ENCODE results near the gene CRYBA2. TPM values are rescaled to one million over a fixed set of nuclear protein-coding genes. Genes with fewer than 3 reads are reported as not detected.
A peak's percentile ranks its signal among the peaks of the same experiment; 100 is the strongest.

CRYBA2 gene, protein sequence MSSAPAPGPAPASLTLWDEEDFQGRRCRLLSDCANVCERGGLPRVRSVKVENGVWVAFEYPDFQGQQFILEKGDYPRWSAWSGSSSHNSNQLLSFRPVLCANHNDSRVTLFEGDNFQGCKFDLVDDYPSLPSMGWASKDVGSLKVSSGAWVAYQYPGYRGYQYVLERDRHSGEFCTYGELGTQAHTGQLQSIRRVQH
- not detected for total RNA-seq

DNA sequence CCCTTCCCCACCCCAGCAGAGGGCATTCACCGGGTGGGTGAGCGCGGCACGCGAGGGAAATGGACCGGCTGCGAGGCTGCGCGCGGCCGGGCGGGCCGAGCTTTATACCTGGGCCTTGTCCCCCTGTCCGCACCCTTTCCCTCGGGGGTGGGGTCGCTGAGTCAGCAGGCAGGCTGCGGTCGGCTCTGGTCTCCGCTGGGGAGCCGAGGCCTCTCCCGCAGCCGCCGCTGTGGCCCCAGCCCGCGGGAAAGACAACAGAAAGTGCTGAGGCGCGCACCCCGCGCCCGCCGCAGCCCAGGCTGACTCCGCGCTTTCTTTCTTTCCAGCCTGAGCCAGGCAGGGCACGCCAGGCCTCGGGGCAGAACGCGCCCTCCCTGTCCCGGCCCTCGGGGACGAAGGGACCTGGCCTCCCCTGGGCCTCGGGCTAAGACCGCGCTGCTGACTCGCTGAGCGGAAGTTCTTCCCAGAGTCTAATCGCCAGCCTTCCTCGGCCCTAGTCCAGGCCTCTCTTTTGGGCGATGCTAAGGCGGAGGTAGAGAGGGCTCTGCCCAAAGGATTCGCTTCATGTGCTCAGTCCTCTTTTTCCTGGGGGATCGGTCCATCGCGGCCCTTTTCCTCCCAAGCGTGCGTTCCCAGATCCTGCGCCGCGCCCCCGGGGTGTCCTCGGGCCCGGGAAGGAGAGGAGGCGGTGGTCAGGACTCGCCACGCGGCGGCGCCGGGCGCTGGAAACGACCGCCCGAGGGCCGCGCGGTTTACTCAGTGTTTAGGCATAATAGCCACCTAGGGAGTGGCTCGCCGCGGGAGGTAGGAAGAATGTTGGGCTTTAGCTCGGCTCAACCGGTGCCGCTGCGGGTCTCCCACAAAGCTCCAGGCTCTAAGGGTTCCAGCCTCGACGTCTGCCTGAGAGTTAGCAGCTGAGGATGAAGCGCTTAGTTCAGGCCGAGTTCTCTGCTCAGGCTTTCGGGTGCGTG is at the start of gene CRYBA2:
CRYBA2 (minus strand) TSS at position 78 of the 971 bp plus-strand sequence. CDS start 246 bp downstream, outside the sequence.
- H3K4me1 Mint-ChIP-seq (ENCODE audit: low read depth): peaks cover 14% of the 10 kb centered on the region
- H3K36me3 Mint-ChIP-seq (ENCODE audit: low read depth): no peaks in the 10 kb centered on the region
- H3K27me3 Mint-ChIP-seq (ENCODE audit: low read depth): peaks cover 83% of the 10 kb centered on the region
- no peaks in the 10 kb centered on the region for H3K9me3 Mint-ChIP-seq
- H3K27ac Mint-ChIP-seq: no peak within 1 kb of the TSS
- CTCF ChIA-PET: interaction anchor here (1.0 to 5.8 kb wide), 8 partner anchors 11 to 117 kb away, joined by 3 to 63 read pairs (median 12); no protein-coding TSS in a partner anchor
- DNase-seq: peak; percentile 25
- no peak within 1 kb of the TSS for H3K4me3 Mint-ChIP-seq
- intact Hi-C loops (cut with micrococcal nuclease): loop anchor here (1.0 kb wide), 1 partner anchor 13 kb away; no protein-coding TSS in a partner anchor

- DNase-seq: no peak
- Mint-ChIP-seq H3K4me3 (no peak overlapping the region), H3K4me1 (ENCODE audit: low read depth) (peaks cover 8% of the 10 kb centered on the region), H3K27ac (no peak overlapping the region), H3K9me3 (no peaks in the 10 kb centered on the region), H3K27me3 (ENCODE audit: low read depth) (peaks cover 40% of the 10 kb centered on the region), H3K36me3 (ENCODE audit: low read depth) (no peaks in the 10 kb centered on the region)
- CTCF ChIA-PET: interaction anchor here (0.7 to 3.5 kb wide), 5 partner anchors 13 to 112 kb away, joined by 3 to 19 read pairs (median 7); no protein-coding TSS in a partner anchor
- intact Hi-C loops (cut with micrococcal nuclease): no loop called here
Observed at GRCh38 chr2:219042750-219043149, 49.5 kb upstream of the CRYBA2 start.

DNA sequence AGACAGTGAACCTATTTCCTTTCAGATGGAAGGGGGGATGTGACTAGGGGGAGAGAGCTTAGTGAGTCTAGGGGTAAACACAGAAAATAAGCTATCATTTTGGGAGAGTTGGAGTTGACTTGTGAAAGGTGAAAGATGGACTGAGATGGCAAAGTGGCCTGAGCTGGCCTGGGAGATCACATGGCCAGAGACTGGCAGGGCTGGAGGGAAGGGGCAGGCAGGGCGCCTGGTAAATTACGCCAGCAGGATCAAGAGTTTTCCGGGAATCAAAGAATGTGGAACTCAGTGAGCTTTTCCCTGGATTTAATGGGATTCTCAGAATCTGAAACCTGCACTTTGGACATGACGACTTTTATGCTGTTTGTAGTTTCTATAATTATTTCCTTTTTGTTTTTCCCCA is 48.9 kb upstream of the CRYBA2 start:
- Mint-ChIP-seq H3K27me3 (ENCODE audit: low read depth) (peaks cover 38% of the 10 kb centered on the region), H3K4me3 (no peak overlapping the region), H3K27ac (no peak overlapping the region), H3K9me3 (no peaks in the 10 kb centered on the region), H3K4me1 (ENCODE audit: low read depth) (peaks cover 8% of the 10 kb centered on the region), H3K36me3 (ENCODE audit: low read depth) (no peaks in the 10 kb centered on the region)
- DNase-seq: no peak
- CTCF ChIA-PET: interaction anchor here (0.5 to 3.5 kb wide), 7 partner anchors 12 to 113 kb away, joined by 3 to 19 read pairs (median 5); no protein-coding TSS in a partner anchor
- intact Hi-C loops (cut with micrococcal nuclease): no loop called here

- no peaks in the 10 kb centered on the region for H3K36me3 Mint-ChIP-seq (ENCODE audit: low read depth)
- peak within 1 kb of the TSS; percentile 19 for H3K27ac Mint-ChIP-seq
- intact Hi-C loops (cut with micrococcal nuclease): no loop called here
- DNase-seq: peak; percentile 65
- H3K4me1 Mint-ChIP-seq (ENCODE audit: low read depth): peaks cover 8% of the 10 kb centered on the region
- CTCF ChIA-PET: interaction anchor here (0.6 to 3.5 kb wide), 6 partner anchors 11 to 166 kb away, joined by 3 to 19 read pairs (median 3); partner anchors contain the start of gene ZFAND2B
- H3K27me3 Mint-ChIP-seq (ENCODE audit: low read depth): peaks cover 34% of the 10 kb centered on the region
- H3K4me3 Mint-ChIP-seq: peak within 1 kb of the TSS; percentile 67
- no peaks in the 10 kb centered on the region for H3K9me3 Mint-ChIP-seq
Observed at GRCh38 chr2:219041252-219041651, 48.0 kb upstream of the CRYBA2 start, which contains the start of gene CFAP65. Gene CFAP65 (minus strand): TSS chr2:219041516. CDS start chr2:219039048, 2,468 bp downstream.

GRCh38 chr2:219038600-219038999 is 45.4 kb upstream of the CRYBA2 start:
- H3K27me3 Mint-ChIP-seq (ENCODE audit: low read depth): peaks cover 31% of the 10 kb centered on the region
- H3K9me3 Mint-ChIP-seq: no peaks in the 10 kb centered on the region
- intact Hi-C loops (cut with micrococcal nuclease): no loop called here
- CTCF ChIA-PET: interaction anchor here (1.4 to 2.5 kb wide), 3 partner anchors 9 to 81 kb away, joined by 4 to 6 read pairs (median 6); no protein-coding TSS in a partner anchor
- peaks cover 8% of the 10 kb centered on the region for H3K4me1 Mint-ChIP-seq (ENCODE audit: low read depth)
- DNase-seq: no peak
- H3K36me3 Mint-ChIP-seq (ENCODE audit: low read depth): no peaks in the 10 kb centered on the region
- no peak overlapping the region for H3K27ac Mint-ChIP-seq
- no peak overlapping the region for H3K4me3 Mint-ChIP-seq

GRCh38 chr2:219037783-219038499 is 44.7 kb upstream of the CRYBA2 start:
- peaks cover 36% of the 10 kb centered on the region for H3K27me3 Mint-ChIP-seq (ENCODE audit: low read depth)

DNA sequence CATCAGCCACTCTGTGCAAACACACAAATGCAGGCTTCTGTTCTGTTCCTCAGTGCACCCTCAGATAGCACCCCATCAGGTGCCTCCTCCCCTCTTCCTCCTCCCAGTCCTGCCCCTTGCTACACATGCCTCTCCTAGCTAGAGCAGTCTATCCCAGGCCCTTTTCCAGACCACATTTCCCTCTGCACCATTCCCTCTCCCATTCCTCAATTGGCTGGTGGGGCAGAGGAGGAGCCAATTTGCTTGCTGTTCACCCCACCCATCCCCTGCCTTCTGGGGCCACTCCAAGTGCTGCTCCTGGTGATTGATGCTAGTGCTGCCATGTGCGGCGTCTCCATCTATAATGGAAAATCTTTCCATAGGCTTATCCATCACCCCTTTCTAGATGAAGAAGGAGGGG is 42.7 kb upstream of the CRYBA2 start:
- Mint-ChIP-seq H3K9me3 (no peaks in the 10 kb centered on the region), H3K4me3 (no peak overlapping the region), H3K27ac (no peak overlapping the region), H3K27me3 (ENCODE audit: low read depth) (peaks cover 30% of the 10 kb centered on the region), H3K4me1 (ENCODE audit: low read depth) (peaks cover under 1% of the 10 kb centered on the region), H3K36me3 (ENCODE audit: low read depth) (no peaks in the 10 kb centered on the region)
- no peak for DNase-seq
- CTCF ChIA-PET: interaction anchor here (1.0 kb wide), 1 partner anchor 68 kb away, joined by 3 read pairs; no protein-coding TSS in a partner anchor
- intact Hi-C loops (cut with micrococcal nuclease): no loop called here

More at GRCh38 chr2:219037783-219038499, 44.7 kb upstream of the CRYBA2 start:
- Mint-ChIP-seq H3K9me3 (no peaks in the 10 kb centered on the region), H3K36me3 (ENCODE audit: low read depth) (no peaks in the 10 kb centered on the region), H3K4me1 (ENCODE audit: low read depth) (peaks cover 8% of the 10 kb centered on the region), H3K27ac (no peak overlapping the region), H3K4me3 (no peak overlapping the region)
- CTCF ChIA-PET: interaction anchor here (1.1 to 2.5 kb wide), 4 partner anchors 8 to 81 kb away, joined by 3 to 6 read pairs (median 5); no protein-coding TSS in a partner anchor
- no peak for DNase-seq
- intact Hi-C loops (cut with micrococcal nuclease): no loop called here

DNA sequence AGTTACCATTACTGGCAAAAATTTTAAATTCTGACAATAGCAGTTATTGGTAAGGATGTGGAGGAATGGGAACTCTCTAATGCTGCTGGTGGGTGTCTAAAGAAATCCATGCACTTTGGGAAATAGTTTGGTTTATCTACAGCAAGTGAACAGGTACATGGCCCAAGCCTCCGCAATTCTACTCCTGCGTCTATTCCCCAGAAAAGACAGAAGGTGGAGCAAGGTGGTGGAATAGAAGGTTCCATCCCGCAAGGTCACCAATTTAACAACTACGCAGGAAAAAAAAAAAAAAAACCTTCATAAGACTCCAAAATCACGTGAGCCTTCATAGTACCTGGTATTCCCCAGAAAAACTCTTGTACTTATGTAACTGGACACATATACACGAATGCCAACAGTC is 41.6 kb upstream of the CRYBA2 start:
- CTCF ChIA-PET: interaction anchor here (0.6 kb wide), 2 partner anchors 58 to 272 kb away, joined by 3 to 4 read pairs; no protein-coding TSS in a partner anchor
- intact Hi-C loops (cut with micrococcal nuclease): no loop called here
- DNase-seq: no peak

GRCh38 chr2:219032051-219032745 is 39.0 kb upstream of the CRYBA2 start:
- Mint-ChIP-seq H3K36me3 (ENCODE audit: low read depth) (no peaks in the 10 kb centered on the region), H3K4me3 (no peak overlapping the region), H3K4me1 (ENCODE audit: low read depth) (no peaks in the 10 kb centered on the region), H3K9me3 (no peaks in the 10 kb centered on the region), H3K27me3 (ENCODE audit: low read depth) (peaks cover 21% of the 10 kb centered on the region), H3K27ac (no peak overlapping the region)
- intact Hi-C loops (cut with micrococcal nuclease): no loop called here
- no peak for DNase-seq
- CTCF ChIA-PET: interaction anchor here (0.5 to 8.9 kb wide), 7 partner anchors 15 to 431 kb away, joined by 3 to 72 read pairs (median 4); partner anchors contain the start of gene NHEJ1

More for the DNA sequence above, 41.6 kb upstream of the CRYBA2 start:
- Mint-ChIP-seq H3K4me1 (ENCODE audit: low read depth) (no peaks in the 10 kb centered on the region), H3K4me3 (no peak overlapping the region), H3K27ac (no peak overlapping the region), H3K9me3 (no peaks in the 10 kb centered on the region), H3K27me3 (ENCODE audit: low read depth) (peaks cover 25% of the 10 kb centered on the region), H3K36me3 (ENCODE audit: low read depth) (no peaks in the 10 kb centered on the region)

DNA sequence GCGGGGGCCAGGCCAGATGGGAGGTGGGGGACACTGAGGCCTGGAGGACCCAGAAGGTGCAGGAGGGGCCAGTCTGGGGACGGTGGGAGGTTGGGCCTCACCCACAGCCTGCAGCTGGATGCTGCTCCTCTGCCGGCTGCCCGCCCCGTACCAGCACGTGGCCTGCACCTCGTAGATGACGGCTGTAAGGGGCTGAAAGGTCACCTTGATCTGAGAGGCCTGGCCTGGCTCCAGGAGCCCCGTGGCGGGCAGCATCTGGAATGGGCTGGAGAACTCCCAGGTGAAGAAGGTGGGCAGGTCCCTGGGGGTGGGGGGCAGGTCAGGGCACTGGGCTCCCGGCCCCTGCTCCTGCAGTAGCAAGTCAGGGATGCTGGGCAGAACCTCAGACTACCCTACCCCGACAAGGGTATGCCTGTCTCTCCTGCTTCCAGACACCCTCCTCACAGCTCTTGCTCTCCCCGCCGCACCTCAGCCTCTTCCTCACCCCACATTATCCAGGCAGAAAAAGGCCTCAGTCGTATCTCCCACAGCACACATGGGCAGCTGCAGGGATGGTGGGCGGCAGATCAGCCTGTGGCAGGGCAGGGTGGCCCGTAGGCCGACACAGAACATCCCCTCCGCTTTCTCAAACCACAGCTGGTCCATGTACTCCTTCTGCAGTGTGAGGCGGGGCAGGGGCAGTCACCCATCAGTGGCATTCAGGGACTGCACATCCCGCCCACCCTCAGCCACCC is 38.0 kb upstream of the CRYBA2 start:
- Mint-ChIP-seq H3K4me1 (ENCODE audit: low read depth) (no peaks in the 10 kb centered on the region), H3K9me3 (no peaks in the 10 kb centered on the region), H3K27ac (no peak overlapping the region), H3K36me3 (ENCODE audit: low read depth) (no peaks in the 10 kb centered on the region), H3K4me3 (no peak overlapping the region), H3K27me3 (ENCODE audit: low read depth) (peaks cover 21% of the 10 kb centered on the region)
- DNase-seq: no peak
- intact Hi-C loops (cut with micrococcal nuclease): no loop called here
- CTCF ChIA-PET: interaction anchor here (0.8 to 8.9 kb wide), 9 partner anchors 13 to 493 kb away, joined by 3 to 72 read pairs (median 14); partner anchors contain the start of gene NHEJ1

Measured in activated naive CD4-positive, alpha-beta T cell treated with anti-CD3 and anti-CD28 coated beads for 36 hours (primary cell).